Activated T-cell treated with anti-CD3 and anti-CD28 coated beads, Interleukin-2, amount 50 U/mL, for 4 hours (primary cell): ENCODE measurements around the gene KIF17. TPM values are rescaled to one million over a fixed set of nuclear protein-coding genes. Genes with fewer than 3 reads are reported as not detected.

Experiments used
- ATAC-seq, 2 donors: fragments of 200-7000 bp; cut with Tn5 transposase; one replicate each; pipeline ENCODE4 v1.10.0; 2021
- DNase-seq: peaks from one replicate; pipeline ENCODE4 v3.0.0-alpha.2; 2020
- H3K27me3 Mint-ChIP-seq: one replicate; pipeline ENCODE4 v1.8.0; 2021; ENCODE audit warnings: low read depth, mixed read lengths
- H3K36me3 Mint-ChIP-seq: one replicate; pipeline ENCODE4 v1.8.0; 2022; ENCODE audit warnings: mixed read lengths; ENCODE audit not compliant: insufficient read depth
- H3K4me1 Mint-ChIP-seq: one replicate; pipeline ENCODE4 v1.8.0; 2021; ENCODE audit warnings: low read depth, mixed read lengths
- H3K4me3 Mint-ChIP-seq: one replicate; pipeline ENCODE4 v1.8.0; 2021; ENCODE audit warnings: mild to moderate bottlenecking, moderate library complexity, mixed read lengths
- H3K9me3 Mint-ChIP-seq: one replicate; pipeline ENCODE4 v1.8.0; 2021; ENCODE audit warnings: mixed read lengths
- total RNA-seq, 3 donors: library from RNA; stranded (reverse); gene quantifications; one replicate each; pipeline ENCODE4 v1.2.1, GENCODE V29; 2021

Gene KIF17
- total RNA-seq, 3 donors from 2014 or later = not detected

- Mint-ChIP-seq H3K27me3 (peaks cover 14% of the 10 kb centered on the region), H3K36me3 (no peaks in the 10 kb centered on the region), H3K9me3 (no peaks in the 10 kb centered on the region), H3K4me1 (no peaks in the 10 kb centered on the region), H3K4me3 (no peak overlapping the region)
- DNase-seq = no peak
- ATAC-seq = no peak
Observed at GRCh38 chr1:20710469-20711284, 7.1 kb downstream of the KIF17 start.

GRCh38 chr1:20709868-20710267, 7.9 kb downstream of the KIF17 start:
- ATAC-seq = no peak
- no peak overlapping the region for H3K4me3 Mint-ChIP-seq
- H3K27me3 Mint-ChIP-seq = peaks cover 10% of the 10 kb centered on the region
- H3K4me1 Mint-ChIP-seq = no peaks in the 10 kb centered on the region
- H3K36me3 Mint-ChIP-seq = no peaks in the 10 kb centered on the region
- DNase-seq = no peak
- H3K9me3 Mint-ChIP-seq = no peaks in the 10 kb centered on the region

DNA sequence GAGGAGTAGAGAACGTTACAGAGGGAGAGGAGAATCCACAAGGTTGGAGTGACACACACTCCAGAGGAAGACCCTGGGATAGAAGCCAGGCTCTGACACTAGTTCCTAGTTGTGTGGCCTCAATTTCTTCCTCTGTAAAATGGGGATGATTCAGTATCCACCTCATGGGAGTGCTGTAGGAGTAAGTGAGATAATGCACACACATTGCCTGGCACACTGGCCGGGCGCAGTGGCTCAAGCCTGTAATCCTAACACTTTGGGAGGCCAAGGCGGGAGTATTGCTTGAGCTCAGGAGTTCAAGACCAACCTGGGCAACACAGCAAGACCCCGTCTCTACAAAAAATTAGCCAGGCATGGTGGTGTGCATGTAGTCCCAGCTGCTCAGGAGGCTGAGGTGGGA, 8.9 kb downstream of the KIF17 start:
- Mint-ChIP-seq H3K36me3 (no peaks in the 10 kb centered on the region), H3K4me1 (no peaks in the 10 kb centered on the region), H3K27me3 (peaks cover 9% of the 10 kb centered on the region), H3K9me3 (no peaks in the 10 kb centered on the region), H3K4me3 (no peak overlapping the region)
- no peak for DNase-seq
- no peak for ATAC-seq

DNA sequence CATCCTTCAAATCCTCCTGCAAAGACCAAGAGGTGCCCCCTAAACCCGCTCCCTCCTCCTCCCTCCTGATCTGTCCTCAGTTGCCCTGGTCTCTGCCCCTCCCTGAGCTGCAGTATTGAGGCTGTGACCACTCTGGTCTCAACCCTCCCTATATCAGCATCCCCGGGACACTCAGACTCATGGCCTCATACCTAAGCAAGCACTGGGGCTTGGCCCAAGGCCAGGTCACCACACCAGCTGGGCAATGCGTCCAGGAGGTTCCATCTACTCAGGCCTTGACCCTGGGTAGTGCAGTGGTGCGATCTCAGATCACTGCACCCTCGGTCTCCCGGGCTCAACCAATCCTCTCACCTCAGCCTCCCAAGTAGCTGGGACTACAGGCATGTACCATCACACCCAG, 9.8 kb downstream of the KIF17 start:
- ATAC-seq = no peak
- Mint-ChIP-seq H3K27me3 (peaks cover 9% of the 10 kb centered on the region), H3K4me1 (no peaks in the 10 kb centered on the region), H3K4me3 (no peak overlapping the region), H3K36me3 (no peaks in the 10 kb centered on the region), H3K9me3 (no peaks in the 10 kb centered on the region)
- no peak for DNase-seq

GRCh38 chr1:20706841-20707240, 11.0 kb downstream of the KIF17 start:
- ATAC-seq (no peak), DNase-seq (no peak)
- H3K36me3 Mint-ChIP-seq = no peaks in the 10 kb centered on the region
- H3K9me3 Mint-ChIP-seq = no peaks in the 10 kb centered on the region
- H3K27me3 Mint-ChIP-seq = peaks cover 9% of the 10 kb centered on the region
- H3K4me1 Mint-ChIP-seq = no peaks in the 10 kb centered on the region
- no peak overlapping the region for H3K4me3 Mint-ChIP-seq

- DNase-seq (no peak), ATAC-seq (no peak)
- peaks cover 8% of the 10 kb centered on the region for H3K27me3 Mint-ChIP-seq
- no peak overlapping the region for H3K4me3 Mint-ChIP-seq
- H3K9me3 Mint-ChIP-seq = no peaks in the 10 kb centered on the region
- no peaks in the 10 kb centered on the region for H3K36me3 Mint-ChIP-seq
- no peaks in the 10 kb centered on the region for H3K4me1 Mint-ChIP-seq
Observed at GRCh38 chr1:20705203-20705755, 12.5 kb downstream of the KIF17 start.

GRCh38 chr1:20704390-20705202, 13.2 kb downstream of the KIF17 start:
- Mint-ChIP-seq H3K27me3 (peaks cover 3% of the 10 kb centered on the region), H3K4me3 (no peak overlapping the region), H3K36me3 (no peaks in the 10 kb centered on the region), H3K4me1 (no peaks in the 10 kb centered on the region), H3K9me3 (no peaks in the 10 kb centered on the region)
- DNase-seq = no peak
- ATAC-seq = no peak

DNA sequence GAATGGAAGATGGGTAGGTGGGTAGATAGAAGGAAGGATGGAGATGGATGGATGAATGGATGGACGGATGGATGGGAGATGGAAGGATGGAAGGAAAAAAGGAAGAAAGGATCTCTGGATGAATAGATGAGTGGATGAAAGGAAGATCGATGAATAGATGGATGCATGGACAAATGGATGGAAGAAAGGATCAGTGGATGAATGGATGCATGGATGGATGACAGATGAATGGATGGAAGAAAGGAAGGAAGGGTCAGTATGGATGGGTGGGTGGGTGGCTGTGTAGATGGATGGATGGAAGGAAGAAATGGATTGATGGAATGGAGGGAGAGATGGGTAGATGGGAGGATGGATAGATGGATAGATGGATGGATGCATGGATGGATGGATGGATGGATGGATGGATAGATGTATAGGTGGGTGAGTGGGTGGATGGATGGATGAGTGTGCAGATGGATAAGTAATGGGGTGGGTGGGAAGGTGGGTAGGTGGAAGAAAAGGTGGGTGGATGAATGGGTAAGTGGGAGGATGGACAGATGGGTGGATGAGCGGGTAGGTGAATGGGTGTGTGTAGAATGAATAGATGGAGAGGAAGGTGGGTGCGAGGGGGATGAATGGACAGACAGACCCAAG, 14.6 kb downstream of the KIF17 start:
- Mint-ChIP-seq H3K9me3 (no peaks in the 10 kb centered on the region), H3K27me3 (no peaks in the 10 kb centered on the region), H3K36me3 (no peaks in the 10 kb centered on the region), H3K4me3 (no peak overlapping the region), H3K4me1 (no peaks in the 10 kb centered on the region)
- ATAC-seq = no peak
- DNase-seq = no peak

DNA sequence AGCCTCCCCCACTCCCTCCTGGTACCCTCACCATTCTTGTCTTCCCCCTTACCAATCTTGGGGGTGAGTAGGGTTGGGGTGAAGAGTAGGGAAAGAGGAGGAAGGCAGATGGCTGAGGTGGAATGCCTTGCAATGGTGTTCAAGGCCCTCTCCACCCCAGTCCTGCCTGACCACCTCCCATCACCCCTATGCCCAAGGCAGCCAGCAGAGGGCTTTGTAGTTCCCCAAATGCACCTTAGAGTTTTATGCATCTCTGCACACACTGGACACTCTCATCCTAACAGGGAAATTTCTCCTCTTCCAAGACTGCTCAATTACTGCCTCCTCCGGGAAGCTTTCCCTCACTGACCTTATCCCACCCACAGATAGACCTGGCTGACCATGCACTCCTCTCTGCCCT, 15.4 kb downstream of the KIF17 start:
- Mint-ChIP-seq H3K4me1 (no peaks in the 10 kb centered on the region), H3K36me3 (no peaks in the 10 kb centered on the region), H3K27me3 (no peaks in the 10 kb centered on the region), H3K9me3 (no peaks in the 10 kb centered on the region), H3K4me3 (no peak overlapping the region)
- ATAC-seq (no peak), DNase-seq (no peak)

- no peak for DNase-seq
- Mint-ChIP-seq H3K9me3 (no peaks in the 10 kb centered on the region), H3K4me1 (peaks cover under 1% of the 10 kb centered on the region), H3K4me3 (no peak overlapping the region), H3K36me3 (no peaks in the 10 kb centered on the region), H3K27me3 (no peaks in the 10 kb centered on the region)
- no peak for ATAC-seq
Observed at GRCh38 chr1:20701847-20702246, 16.0 kb downstream of the KIF17 start.

GRCh38 chr1:20701446-20701845, 16.4 kb downstream of the KIF17 start:
- no peaks in the 10 kb centered on the region for H3K36me3 Mint-ChIP-seq
- DNase-seq = no peak
- no peak overlapping the region for H3K4me3 Mint-ChIP-seq
- no peaks in the 10 kb centered on the region for H3K27me3 Mint-ChIP-seq
- peaks cover 2% of the 10 kb centered on the region for H3K4me1 Mint-ChIP-seq
- H3K9me3 Mint-ChIP-seq = no peaks in the 10 kb centered on the region
- no peak for ATAC-seq

- no peaks in the 10 kb centered on the region for H3K36me3 Mint-ChIP-seq
- DNase-seq (no peak), ATAC-seq (no peak)
- H3K9me3 Mint-ChIP-seq = no peaks in the 10 kb centered on the region
- H3K27me3 Mint-ChIP-seq = no peaks in the 10 kb centered on the region
- no peak overlapping the region for H3K4me3 Mint-ChIP-seq
- peaks cover 6% of the 10 kb centered on the region for H3K4me1 Mint-ChIP-seq
Observed at GRCh38 chr1:20700636-20701215, 17.1 kb downstream of the KIF17 start.

DNA sequence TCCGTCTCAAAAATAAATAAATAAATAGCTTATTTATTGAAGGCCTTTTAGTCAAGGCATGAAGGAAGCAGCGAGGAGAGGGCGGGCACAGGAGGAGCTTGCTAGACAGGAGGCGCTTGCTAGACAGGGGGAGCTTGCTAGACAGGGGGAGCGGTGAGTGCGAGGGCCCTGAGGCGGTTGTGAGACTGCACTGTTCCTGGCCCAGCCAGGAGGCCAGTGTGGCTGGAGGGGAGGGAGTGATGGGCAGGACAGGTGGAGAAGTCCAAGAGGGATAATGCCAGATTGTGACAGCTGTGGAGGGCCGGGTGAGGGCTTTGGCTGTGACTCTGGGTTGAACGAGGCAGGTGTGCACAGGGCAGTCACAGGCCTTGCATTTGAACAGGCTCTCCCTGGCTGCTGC, 18.2 kb downstream of the KIF17 start:
- H3K4me1 Mint-ChIP-seq = peaks cover 6% of the 10 kb centered on the region
- ATAC-seq (no peak), DNase-seq (no peak)
- no peaks in the 10 kb centered on the region for H3K27me3 Mint-ChIP-seq
- no peak overlapping the region for H3K4me3 Mint-ChIP-seq
- H3K36me3 Mint-ChIP-seq = no peaks in the 10 kb centered on the region
- no peaks in the 10 kb centered on the region for H3K9me3 Mint-ChIP-seq

DNA sequence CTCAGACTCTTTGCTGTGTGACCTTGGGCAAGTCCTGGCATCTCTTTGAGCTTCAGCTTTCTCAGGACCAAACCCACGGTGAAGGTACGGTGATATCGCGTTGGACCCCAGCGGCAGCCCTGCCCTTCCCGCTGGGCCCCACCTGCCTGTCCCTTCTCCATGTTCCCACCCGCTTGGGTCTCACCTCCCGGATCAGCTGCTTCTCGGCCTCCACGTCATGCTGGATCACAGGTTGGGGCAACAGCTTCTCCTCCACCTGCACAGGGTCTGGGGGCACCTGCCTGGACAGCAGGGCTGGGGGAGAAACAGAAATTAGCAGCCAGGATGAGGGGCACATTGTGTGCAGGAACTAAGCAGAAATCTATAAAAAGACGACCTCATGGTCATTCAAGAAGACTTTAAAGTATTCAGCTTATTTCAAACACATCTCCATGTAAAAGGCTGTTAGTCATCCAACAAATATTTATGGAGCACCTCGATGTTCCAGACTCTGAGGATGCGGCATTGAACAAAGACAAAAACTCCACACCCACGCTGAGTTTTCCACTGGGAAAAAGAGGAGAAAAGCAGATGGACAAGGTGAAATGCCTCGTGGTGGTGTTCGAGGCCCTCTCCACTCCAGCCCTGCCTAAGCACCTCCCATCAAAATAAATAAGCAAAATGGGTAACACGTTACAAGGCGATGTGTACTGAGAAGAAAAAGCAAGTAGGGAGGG, 19.5 kb downstream of the KIF17 start:
- peaks cover 6% of the 10 kb centered on the region for H3K4me1 Mint-ChIP-seq
- no peaks in the 10 kb centered on the region for H3K36me3 Mint-ChIP-seq
- ATAC-seq = no peak
- no peaks in the 10 kb centered on the region for H3K27me3 Mint-ChIP-seq
- DNase-seq = no peak
- no peak overlapping the region for H3K4me3 Mint-ChIP-seq
- H3K9me3 Mint-ChIP-seq = no peaks in the 10 kb centered on the region
